OCI-LY3 (cell line): ENCODE results near the gene NWD2.

Experiments used
- EZH2phosphoT487 ChIP-seq: fragments of 200-600 bp; shearing (Covaris generic); IDR thresholded peaks from 2 replicates; pipeline ENCODE4 v1.6.1; 2018; ENCODE audit warnings: antibody characterized with exemption, mixed run types, low read depth
- TF ChIP-seq, protein P1 (sequence below): fragments of 200-600, 300-600 bp; sonication (generic); IDR thresholded peaks from 2 replicates; pipeline ENCODE4 v1.5.1; 2014; ENCODE audit warnings: antibody characterized with exemption, low read length, low read depth

DNA sequence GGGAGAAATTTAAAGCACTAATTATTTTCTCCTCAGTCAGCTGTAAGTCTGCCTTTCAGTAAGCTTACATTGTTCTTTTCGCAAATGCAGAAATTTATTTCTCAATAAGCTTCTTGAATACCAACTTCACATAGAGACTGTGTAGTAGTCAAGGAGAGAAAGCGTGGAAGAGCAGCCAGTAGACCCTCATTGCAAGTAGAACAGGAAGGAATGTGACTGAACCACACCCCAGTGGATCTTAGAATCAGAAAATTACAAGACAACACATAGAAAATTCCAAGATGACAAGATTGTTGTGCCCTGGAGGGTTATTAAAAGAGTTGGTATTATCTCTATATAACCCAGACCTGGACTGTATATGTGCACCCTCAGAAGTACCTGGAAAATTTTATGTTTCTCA, 224.7 kb downstream of the NWD2 start:
- TF ChIP-seq, protein P1, sequence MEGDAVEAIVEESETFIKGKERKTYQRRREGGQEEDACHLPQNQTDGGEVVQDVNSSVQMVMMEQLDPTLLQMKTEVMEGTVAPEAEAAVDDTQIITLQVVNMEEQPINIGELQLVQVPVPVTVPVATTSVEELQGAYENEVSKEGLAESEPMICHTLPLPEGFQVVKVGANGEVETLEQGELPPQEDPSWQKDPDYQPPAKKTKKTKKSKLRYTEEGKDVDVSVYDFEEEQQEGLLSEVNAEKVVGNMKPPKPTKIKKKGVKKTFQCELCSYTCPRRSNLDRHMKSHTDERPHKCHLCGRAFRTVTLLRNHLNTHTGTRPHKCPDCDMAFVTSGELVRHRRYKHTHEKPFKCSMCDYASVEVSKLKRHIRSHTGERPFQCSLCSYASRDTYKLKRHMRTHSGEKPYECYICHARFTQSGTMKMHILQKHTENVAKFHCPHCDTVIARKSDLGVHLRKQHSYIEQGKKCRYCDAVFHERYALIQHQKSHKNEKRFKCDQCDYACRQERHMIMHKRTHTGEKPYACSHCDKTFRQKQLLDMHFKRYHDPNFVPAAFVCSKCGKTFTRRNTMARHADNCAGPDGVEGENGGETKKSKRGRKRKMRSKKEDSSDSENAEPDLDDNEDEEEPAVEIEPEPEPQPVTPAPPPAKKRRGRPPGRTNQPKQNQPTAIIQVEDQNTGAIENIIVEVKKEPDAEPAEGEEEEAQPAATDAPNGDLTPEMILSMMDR, result no peak
- TF ChIP-seq EZH2phosphoT487, result no peak
